HG02840 (cell line): ENCODE measurements around the gene LRRC66.

ENCODE experiments used
- ATAC-seq: cut with Tn5 transposase; IDR thresholded peaks from one replicate; pipeline ENCODE4 v1.9.1; 2021; ENCODE audit warnings: mild to moderate bottlenecking, moderate library complexity, moderate number of reproducible peaks; ENCODE audit not compliant: unreplicated experiment, low FRiP score

LRRC66 gene

DNA sequence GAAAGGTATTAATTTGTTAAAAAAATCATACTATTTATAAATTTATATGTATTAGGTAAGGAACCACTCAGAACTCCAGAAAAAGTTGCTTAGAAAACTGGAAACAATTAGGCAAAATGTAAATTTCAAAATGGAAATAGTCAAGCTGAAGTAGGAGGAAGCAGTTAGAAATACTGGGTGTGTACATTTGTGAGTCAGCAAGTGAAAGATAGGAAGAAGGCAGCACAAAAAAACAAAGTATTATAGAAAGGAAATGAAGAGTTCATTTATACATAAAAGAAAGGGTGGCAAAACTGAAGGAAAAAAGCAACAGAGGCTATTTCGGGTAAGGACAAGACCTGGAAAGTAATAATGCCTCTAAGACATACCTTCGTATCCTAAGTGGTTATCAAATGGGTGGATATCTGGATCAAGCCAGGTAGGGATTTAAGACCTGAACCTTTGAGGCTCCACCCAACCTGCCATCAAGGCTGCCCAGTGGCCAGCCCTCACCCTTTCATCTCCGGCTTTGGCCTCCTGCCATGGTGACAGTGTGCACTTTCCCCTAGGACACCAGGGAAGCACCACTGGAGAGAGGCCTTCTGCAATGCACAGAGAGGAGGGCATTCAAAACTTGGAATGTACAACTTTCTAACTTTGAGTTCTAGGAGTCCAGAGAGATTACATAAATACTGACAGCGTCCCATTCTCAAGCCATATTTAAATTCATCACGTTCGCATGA lies at the start of gene LRRC66:
TSS of gene LRRC66 (minus strand) at position 428 of the 722 bp plus-strand sequence. CDS start 2,750 bp downstream, outside the sequence.
- ATAC-seq = no peak

DNA sequence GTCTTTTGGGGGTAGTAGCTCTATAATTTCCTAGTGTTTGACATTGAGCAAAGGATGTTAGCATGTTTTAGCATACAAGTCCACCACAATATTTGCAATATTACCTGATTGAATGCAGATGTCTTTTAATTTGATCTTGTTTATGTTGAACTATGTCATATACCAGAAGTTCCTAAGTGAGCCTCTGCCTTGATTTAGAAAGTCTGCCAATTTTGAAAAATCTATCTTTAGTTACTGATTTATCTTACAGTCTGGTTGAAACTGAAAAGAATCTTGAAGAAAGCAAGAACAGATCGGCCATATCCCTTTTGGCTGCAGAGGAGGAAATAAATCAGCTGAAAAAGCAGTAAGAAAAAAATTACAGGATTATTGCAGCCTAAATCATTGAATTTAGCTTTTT lies 49.4 kb upstream of the LRRC66 start:
- ATAC-seq = no peak

DNA sequence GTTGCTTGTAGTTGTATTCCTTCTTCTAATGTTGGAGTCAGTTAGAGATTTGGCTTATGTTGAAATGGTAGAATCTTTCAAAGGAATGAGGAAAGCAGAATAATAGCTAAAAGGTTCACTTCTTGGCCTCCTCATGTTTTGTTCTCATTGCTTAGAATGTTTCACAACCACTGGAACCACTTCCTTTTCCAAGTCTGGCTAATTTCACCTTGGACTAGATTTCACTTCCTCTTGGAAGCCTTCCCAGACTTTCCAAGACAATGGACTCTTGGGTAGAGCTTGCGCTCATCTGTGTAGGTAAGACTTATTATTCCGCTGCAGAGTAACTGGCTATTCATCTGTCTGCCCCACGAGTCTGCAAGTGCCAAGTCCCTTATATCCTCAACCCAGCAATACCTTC lies 39.2 kb upstream of the LRRC66 start:
- no peak for ATAC-seq

DNA sequence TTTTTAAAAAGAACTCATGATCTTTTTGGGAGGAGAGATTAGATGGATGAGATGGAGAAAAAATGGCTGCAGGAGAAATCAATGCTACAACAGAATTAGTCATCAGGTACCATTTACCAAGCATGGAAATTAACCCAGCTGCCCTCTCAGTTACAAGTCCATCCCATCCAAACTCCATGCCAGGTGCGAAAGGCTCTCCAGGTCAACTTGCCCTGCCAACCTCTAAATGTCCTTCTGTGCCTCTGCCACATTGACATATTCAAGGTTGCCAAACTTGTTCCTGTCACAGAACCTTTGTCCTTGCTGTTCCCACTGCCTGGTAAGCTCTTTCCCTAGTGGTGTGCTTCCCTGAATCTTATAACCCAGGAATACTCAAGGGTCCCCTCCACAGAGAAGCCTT lies 38.1 kb upstream of the LRRC66 start:
- no peak for ATAC-seq

- ATAC-seq = no peak
These were observed 37.0 kb upstream of the LRRC66 start for GRCh38 chr4:52057196-52057595.

GRCh38 chr4:52054254-52054653 lies 34.1 kb upstream of the LRRC66 start:
- no peak for ATAC-seq

DNA sequence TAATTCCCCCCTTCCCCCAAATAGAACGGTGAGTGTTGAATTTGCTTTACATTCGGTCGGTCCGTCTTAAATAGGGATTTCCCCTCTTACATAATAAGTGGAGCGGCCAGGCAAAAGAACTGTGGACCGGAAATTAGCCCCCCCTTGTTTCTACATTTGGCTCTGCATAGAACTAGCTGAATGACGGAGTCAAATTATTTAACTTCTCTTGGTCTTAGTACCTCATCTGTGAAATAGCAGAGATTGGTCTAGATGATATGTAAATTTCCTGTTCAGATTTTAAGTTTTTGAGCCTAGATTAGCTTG lies 32.3 kb upstream of the LRRC66 start:
- peak; percentile 73 for ATAC-seq

DNA sequence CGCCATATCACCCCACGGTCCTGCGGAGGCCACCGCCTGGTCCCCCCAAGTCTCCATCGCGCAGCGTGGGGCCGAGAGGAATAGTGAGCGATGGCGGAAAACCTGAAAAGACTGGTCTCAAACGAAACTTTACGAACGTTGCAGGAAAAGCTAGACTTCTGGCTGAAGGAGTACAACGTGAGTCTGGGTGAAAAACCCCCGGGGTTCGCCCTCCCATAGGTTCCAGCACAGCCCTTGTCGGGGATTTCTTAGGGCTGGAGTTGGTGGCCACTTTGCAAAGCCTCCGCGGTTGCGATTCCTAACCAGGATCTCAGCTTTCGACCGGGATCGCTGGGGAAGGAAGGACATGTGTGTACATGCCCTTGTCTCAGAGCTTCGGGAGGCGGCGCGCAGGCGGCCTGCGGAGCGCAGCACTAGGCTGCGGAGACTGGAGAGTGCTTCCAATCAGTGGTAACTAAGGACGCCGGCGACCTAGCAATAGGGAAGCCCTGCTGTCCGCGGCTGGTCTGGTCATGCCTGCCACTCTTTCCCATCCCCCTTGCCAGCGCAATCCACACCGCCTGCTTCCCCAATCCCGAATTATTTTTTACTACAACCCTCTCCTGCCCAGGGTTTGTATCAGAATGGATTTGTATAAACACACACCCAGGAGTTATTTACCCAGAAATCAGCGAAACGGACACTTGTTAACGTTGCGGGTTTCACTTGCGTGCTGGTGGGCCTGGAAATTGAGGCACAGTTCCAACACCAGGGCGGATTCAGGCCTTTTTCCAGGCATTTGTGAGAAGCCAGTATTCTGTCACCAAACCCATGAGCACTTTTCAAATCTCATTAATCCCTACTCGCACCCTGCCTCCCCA lies 31.7 kb upstream of the LRRC66 start:
- peak; percentile 44 for ATAC-seq

DNA sequence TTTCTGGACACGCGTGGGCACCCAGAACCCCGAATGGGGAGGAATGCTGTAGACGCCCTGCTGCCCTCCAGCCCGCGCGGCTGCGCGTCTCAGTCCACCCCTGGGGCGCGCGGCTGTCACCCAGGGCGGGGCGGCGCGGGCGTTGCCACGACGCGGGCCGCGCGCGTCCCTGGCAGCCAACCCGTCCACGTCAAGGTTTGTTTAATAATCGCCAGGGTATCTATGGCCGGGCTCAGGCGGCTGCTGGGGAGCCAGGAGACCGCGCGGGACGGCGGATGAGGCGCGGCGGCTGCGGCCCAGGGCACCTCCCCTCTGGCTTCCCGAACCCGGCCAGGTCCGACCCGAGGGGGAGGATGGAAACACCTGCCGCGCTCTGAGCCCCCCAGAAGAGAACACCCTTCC lies 31.1 kb upstream of the LRRC66 start, which contains the start of gene SPATA18:
TSS of gene SPATA18 (plus strand) at position 92 of the 402 bp plus-strand sequence. CDS start 401 bp downstream, outside the sequence.
- ATAC-seq = peak; percentile 24

GRCh38 chr4:52049266-52049665 lies 29.1 kb upstream of the LRRC66 start:
- no peak for ATAC-seq

GRCh38 chr4:52045028-52045427 lies 24.9 kb upstream of the LRRC66 start:
- no peak for ATAC-seq

DNA sequence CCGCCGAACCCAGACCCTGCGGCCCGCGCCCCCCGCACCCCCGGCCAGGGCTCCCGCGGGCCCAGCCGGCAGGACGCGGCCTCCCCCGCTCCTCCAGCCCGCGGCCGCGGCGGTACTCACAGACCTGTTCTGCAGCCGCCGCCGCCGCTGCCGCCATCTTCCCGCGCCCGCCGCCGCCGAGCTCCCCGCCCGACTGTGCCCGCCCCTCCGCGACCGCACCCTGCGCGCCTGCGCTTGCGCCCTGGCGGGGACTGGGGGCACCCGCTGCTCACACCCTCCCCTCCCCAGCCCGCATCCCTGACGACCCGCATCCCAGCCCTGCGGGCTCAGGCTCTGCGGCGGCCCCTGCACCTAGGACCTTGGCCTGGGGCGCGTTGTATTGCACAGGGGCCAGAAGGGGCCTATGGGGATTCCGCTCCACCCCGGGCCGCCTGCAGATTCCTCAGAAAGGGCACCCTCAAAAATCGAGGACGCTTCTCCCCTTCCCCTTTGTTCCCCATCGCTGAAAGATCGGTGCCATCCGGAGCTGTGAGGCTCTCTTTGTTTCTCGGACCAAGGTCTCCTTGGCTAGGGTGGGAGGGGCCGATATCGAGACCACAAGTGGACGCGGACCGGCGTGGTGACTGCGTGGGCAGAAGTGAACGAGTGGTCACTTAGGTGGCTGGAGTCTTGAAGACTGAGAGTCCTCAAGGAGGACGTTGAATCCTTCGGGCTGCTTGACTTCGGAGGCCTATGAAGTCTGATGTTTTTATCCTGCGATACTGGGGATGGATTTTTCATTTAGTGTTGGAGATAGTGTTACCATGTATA lies 18.1 kb upstream of the LRRC66 start, which contains the start of gene SGCB:
TSS of gene SGCB (minus strand) at position 197 of the 810 bp plus-strand sequence. CDS start at position 157, 40 bp downstream.
- ATAC-seq = peak; percentile 93

DNA sequence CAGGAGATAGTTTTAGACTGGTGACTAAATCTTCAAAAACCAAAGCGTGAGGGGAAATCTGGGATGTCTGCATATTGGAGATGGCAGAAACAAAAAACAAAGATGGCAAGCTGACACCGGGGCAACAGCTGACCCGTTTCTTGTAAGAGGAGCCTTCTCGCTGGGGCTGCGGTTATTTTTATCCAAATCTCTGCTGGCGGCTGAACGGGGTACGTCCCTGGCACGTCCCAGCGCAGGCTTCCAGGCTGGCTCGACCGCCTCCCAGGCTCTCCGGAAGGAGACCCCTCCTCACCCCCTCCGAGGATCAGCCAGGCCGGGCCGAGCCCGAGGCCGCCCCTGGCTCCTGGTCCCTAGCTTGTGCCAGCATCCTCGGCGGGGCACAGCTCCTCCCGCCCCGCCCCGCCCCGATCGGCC lies 17.5 kb upstream of the LRRC66 start:
- ATAC-seq = peak; percentile 43

DNA sequence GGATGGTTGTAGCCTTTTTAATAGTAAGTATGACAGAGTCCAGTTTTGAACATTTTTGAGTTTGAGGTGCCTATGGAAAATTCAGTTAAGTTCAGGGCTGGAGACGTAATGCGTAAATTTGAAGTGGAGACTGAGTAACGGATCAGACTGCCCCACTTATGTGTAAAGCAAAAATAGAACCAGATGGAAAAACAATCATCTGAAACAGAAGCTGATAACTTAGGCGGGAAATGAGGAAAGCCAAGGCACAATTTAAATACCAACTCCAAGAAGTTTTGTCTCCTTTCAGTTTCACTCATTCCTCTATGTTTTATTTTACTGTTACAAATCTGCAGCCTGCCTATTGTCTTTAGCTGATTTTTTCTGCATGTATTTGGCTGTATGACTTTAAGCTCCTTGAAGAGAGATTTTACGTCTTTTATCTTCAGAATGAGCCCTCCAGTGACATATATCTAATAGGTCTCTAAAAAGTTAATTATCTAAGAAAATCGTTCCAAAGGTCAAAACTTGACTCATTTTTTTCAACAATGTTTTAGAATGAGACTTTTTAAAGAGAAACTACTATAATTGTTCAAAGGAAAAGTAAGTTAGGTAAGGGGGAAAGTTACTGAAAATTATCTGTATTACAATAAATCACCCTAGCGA lies 16.8 kb upstream of the LRRC66 start:
- ATAC-seq = no peak

GRCh38 chr4:52035190-52035589 lies 15.0 kb upstream of the LRRC66 start:
- no peak for ATAC-seq

DNA sequence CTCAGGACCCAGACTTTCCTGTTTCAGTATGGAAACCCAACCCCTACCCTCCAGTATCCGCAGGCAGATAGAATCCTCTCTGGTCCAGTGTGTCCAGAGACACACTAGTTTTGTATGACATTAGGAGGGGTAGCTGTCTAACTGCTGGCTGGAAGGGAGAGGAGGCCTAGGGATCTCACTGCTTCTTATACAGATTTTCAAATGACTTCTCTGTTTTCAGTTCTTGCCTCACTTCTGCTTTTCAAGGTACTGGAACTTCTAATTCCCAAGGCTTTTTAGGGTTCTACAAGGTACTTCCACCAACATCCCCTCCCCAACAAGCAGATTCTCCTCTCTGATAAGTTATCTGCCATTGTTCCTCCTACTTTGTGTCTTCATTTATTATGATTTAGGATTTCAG lies 11.8 kb upstream of the LRRC66 start:
- no peak for ATAC-seq

GRCh38 chr4:52028970-52029369 lies 8.8 kb upstream of the LRRC66 start:
- no peak for ATAC-seq

DNA sequence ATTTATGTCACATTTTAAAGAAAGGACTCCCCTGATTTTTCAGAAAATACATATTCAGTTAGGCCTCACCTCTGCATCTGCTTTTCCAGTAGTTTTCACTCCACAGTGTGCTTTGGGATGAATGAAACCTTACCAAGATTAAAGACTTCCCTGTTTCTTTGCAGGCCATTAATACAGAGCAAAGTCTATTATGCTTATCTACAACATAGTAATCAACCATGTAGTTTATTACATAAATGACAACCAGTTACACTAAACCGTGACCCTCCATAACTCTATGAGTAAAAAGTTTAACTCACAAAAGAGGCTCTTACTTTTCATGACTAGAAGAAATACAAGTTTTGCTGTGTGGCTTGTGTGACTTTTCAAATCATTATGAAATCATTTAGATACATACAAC lies 2.3 kb downstream of the LRRC66 start:
- ATAC-seq = no peak

DNA sequence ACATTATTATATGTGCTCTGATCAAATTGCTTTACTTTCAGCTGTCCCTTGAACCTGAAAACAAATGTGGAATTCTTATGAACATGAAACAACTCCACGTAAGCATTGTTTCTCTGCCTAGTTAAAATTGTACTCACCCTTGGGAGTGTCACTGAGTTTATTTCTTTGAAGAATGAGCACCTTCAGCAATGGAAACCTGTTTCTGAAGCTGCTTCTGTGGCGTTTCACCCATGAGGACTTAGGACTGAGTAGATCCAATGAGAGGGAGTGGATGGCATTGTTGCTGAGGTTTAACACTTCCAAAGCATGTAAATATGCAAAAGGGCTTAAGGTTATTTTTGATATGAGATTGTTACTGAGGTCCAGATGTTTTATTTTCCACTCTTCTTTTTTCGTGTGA lies 3.2 kb downstream of the LRRC66 start:
- no peak for ATAC-seq

GRCh38 chr4:52015366-52015765 lies 4.8 kb downstream of the LRRC66 start:
- no peak for ATAC-seq
